Muscle layer of colon (tissue), 2 donors: ENCODE results near the gene SLC48A1.

ENCODE experiments used
- H3K27ac ChIP-seq: one replicate; pipeline ENCODE4 v1.7.0; 2013; ENCODE audit warnings: low read depth, mild to moderate bottlenecking, low read length, moderate library complexity
- H3K27me3 ChIP-seq, 2 donors: one replicate each; pipeline ENCODE4 v1.7.0; 2013; ENCODE audit warnings: low read length in 2 of 2, mild to moderate bottlenecking in 2 of 2; ENCODE audit not compliant: insufficient read depth in 2 of 2, control insufficient read depth in 1 of 2
- H3K36me3 ChIP-seq: one replicate; pipeline ENCODE4 v1.7.0; 2013; ENCODE audit warnings: mild to moderate bottlenecking, low read length; ENCODE audit not compliant: insufficient read depth
- H3K4me1 ChIP-seq: one replicate; pipeline ENCODE4 v1.7.0; 2013; ENCODE audit warnings: mild to moderate bottlenecking, low read length; ENCODE audit not compliant: insufficient read depth
- H3K4me3 ChIP-seq, 2 donors: one replicate each; pipeline ENCODE4 v1.7.0; 2013; ENCODE audit warnings: low read length in 2 of 2, low read depth in 1 of 2, mild to moderate bottlenecking in 1 of 2, moderate library complexity in 1 of 2
- H3K9ac ChIP-seq: one replicate; pipeline ENCODE4 v1.7.0; 2013; ENCODE audit warnings: low read length
- H3K9me3 ChIP-seq: one replicate; pipeline ENCODE4 v1.7.0; 2013; ENCODE audit warnings: mild to moderate bottlenecking, low read length
- donor health status: abdominal sarcoma.
- donor health status: Adenocarcinoma of cecum.

The SLC48A1 gene

DNA sequence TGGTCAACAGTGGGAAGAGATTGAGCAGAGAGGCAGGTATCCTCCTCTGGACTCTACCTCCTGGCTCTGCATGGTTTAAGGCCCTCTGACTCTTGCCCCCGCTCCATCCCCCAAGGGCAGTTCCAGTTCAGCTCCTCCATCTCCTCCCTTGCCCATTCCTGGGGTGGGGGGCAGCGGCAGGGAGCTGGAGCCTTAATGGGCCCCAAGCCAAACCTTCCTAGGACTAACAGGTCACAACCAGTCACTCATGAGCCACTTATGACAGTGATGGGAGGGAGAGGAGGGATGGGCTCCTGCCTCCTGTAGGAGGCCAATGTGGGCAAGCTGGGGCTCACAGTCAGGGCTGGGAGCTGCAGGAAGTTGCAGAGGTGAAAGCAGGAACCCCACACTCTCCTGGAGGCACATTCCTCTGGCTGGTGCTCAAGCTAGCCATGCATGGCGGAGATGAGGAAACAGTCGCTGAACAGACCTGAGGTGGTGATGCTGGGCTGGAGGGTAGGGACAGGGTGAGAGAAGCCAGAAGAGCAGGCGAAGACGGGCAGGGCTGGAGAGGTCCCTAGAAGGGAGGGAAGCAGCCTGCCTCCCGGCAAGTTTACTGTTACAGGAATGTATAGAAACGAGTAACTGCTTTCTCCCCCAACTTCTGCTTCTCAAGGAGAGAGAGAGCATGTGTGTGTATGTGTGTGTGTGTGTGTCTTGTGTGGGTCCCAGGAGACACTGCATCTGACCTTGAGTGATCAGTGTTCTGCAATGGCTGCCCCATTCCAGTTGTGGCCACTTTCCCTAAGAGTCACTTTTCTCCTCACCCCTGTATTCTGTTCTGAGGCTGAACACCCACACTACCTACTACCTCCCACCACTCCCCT lies 9.3 kb upstream of the SLC48A1 start:
- no peak overlapping the region for H3K27ac ChIP-seq
- no peak overlapping the region for H3K9ac ChIP-seq
- H3K4me1 ChIP-seq, result peaks cover 25% of the 10 kb centered on the region
- no peak overlapping the region for H3K4me3 ChIP-seq
- no peaks in the 10 kb centered on the region for H3K27me3 ChIP-seq
- H3K9me3 ChIP-seq, result no peaks in the 10 kb centered on the region
- no peaks in the 10 kb centered on the region for H3K36me3 ChIP-seq

- peaks cover 23% of the 10 kb centered on the region for H3K4me1 ChIP-seq
- no peak overlapping the region for H3K4me3 ChIP-seq
- H3K27me3 ChIP-seq, result no peaks in the 10 kb centered on the region
- H3K27ac ChIP-seq, result no peak overlapping the region
- H3K9me3 ChIP-seq, result no peaks in the 10 kb centered on the region
- H3K36me3 ChIP-seq, result no peaks in the 10 kb centered on the region
- H3K9ac ChIP-seq, result no peak overlapping the region
These were observed 6.4 kb upstream of the SLC48A1 start for GRCh38 chr12:47766502-47767215.

DNA sequence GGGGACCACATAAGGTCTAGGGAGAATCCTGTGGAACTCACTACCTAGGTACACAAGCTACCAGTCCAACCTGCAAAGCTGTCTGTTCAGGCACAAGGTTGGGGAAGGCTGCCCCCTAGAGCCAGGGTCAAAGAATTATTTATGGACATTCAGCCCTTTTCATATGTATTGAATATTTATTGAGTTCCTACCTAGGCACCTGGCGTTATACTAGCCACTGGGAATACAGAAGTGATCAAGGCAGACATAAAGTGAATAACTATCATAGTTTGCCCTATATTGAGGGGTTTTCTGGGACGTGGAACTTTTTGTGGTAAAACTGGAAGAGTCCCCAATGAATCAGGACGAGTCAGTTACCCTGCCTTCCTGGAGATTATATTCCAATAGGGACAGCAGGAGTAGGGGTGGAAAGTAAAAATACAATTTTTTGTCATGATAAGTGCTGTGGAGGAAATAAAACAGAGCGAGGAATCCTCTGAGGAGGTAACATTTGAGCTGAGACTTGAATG lies 5.8 kb upstream of the SLC48A1 start:
- H3K9ac ChIP-seq, result no peak overlapping the region
- H3K4me1 ChIP-seq, result peaks cover 24% of the 10 kb centered on the region
- no peaks in the 10 kb centered on the region for H3K27me3 ChIP-seq
- H3K4me3 ChIP-seq, result no peak overlapping the region
- no peak overlapping the region for H3K27ac ChIP-seq
- H3K36me3 ChIP-seq, result no peaks in the 10 kb centered on the region
- H3K9me3 ChIP-seq, result no peaks in the 10 kb centered on the region

DNA sequence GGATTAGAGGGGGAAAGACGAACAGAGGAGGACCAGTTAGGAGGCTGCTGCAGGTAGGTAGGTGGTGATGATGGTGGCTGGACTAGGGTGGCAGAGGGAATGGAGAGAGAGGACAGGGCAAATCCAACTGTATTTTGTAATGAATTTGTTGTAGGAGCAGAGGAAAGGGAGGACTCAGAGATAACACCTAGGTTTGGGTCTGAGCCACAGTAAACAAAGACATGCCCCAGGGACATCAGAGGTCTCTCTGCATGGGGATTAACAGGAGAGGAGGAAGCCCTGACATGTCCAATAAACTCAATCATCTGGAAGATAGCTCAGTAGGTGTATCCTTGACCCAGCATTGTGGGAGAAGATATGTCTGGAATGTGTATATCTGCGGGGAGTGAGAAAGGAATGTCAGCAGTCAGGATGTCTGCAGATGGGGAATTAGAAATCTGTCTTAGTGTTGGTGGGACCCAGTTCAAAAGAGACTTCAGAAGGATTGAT lies 4.7 kb upstream of the SLC48A1 start:
- no peaks in the 10 kb centered on the region for H3K36me3 ChIP-seq
- no peaks in the 10 kb centered on the region for H3K9me3 ChIP-seq
- H3K27ac ChIP-seq, result no peak overlapping the region
- no peak overlapping the region for H3K9ac ChIP-seq
- H3K4me3 ChIP-seq, result no peak overlapping the region
- H3K4me1 ChIP-seq, result peaks cover 28% of the 10 kb centered on the region
- H3K27me3 ChIP-seq, result no peaks in the 10 kb centered on the region

DNA sequence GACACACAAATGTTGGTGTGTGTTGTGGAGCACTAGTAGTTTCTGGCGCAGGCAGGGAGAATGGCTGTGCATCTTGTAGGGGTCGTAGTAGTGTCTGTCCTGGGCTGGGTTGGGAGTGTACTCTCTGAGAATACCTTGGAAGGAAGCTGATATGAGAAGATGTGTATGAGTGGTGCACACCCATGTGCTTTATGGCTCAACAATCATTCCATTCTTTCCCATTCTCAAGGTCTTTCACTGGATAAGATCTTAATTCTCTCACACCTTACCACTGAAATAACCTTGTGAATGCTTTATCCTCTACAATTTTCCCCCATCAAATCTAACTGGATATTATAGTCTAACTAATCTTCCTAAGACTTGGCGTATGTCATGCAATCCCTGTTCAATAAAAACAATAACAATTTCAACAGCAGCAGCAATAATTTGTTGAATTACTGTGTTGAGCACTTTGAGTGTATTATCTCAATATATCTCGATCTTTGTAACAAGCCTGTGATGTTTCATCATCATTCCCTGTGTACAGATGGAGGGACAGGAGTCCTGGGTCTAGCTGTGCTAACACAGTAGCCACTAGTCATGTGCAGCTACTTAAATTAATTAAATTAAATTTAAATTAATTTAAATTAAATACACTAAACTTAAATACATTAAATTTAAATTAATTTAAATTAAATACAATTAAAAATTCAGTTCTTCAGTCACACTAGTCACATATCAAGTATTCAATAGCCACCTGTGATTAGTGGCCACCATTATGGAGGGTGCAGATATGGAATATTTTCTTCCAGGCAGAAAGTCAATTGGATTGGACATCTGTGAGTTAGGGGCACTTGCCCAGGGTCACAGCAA lies 3.6 kb upstream of the SLC48A1 start:
- no peak overlapping the region for H3K27ac ChIP-seq
- H3K36me3 ChIP-seq, result no peaks in the 10 kb centered on the region
- H3K4me3 ChIP-seq, result no peak overlapping the region
- no peaks in the 10 kb centered on the region for H3K9me3 ChIP-seq
- no peaks in the 10 kb centered on the region for H3K27me3 ChIP-seq
- no peak overlapping the region for H3K9ac ChIP-seq
- H3K4me1 ChIP-seq, result peaks cover 31% of the 10 kb centered on the region

- no peak overlapping the region for H3K9ac ChIP-seq
- H3K4me1 ChIP-seq, result peaks cover 38% of the 10 kb centered on the region
- H3K27ac ChIP-seq, result no peak overlapping the region
- no peaks in the 10 kb centered on the region for H3K9me3 ChIP-seq
- no peaks in the 10 kb centered on the region for H3K36me3 ChIP-seq
- no peak overlapping the region for H3K4me3 ChIP-seq
- no peaks in the 10 kb centered on the region for H3K27me3 ChIP-seq
These were observed 2.8 kb upstream of the SLC48A1 start for GRCh38 chr12:47770086-47770726.

- no peak overlapping the region for H3K9ac ChIP-seq
- H3K9me3 ChIP-seq, result no peaks in the 10 kb centered on the region
- H3K27me3 ChIP-seq, result no peaks in the 10 kb centered on the region
- H3K4me1 ChIP-seq, result peaks cover 38% of the 10 kb centered on the region
- H3K4me3 ChIP-seq, result no peak overlapping the region
- H3K36me3 ChIP-seq, result no peaks in the 10 kb centered on the region
- no peak overlapping the region for H3K27ac ChIP-seq
These were observed 1.7 kb upstream of the SLC48A1 start for GRCh38 chr12:47771304-47771703.

GRCh38 chr12:47772094-47772660 lies 861 bp upstream of the SLC48A1 start:
- H3K27me3 ChIP-seq, result no peaks in the 10 kb centered on the region
- no peak overlapping the region for H3K9ac ChIP-seq
- peak overlapping the region in 1 of 2 donors; percentile 29 for H3K4me3 ChIP-seq
- peaks cover 44% of the 10 kb centered on the region for H3K4me1 ChIP-seq
- H3K9me3 ChIP-seq, result no peaks in the 10 kb centered on the region
- no peak overlapping the region for H3K27ac ChIP-seq
- H3K36me3 ChIP-seq, result no peaks in the 10 kb centered on the region

- no peak overlapping the region for H3K9ac ChIP-seq
- peak overlapping the region; percentile 62 for H3K27ac ChIP-seq
- H3K4me1 ChIP-seq, result peaks cover 48% of the 10 kb centered on the region
- H3K27me3 ChIP-seq, result no peaks in the 10 kb centered on the region
- H3K36me3 ChIP-seq, result no peaks in the 10 kb centered on the region
- peak overlapping the region; percentile 29 to 30 for H3K4me3 ChIP-seq
- no peaks in the 10 kb centered on the region for H3K9me3 ChIP-seq
These were observed 338 bp upstream of the SLC48A1 start for GRCh38 chr12:47772738-47773061.

GRCh38 chr12:47773858-47774580 lies 981 bp downstream of the SLC48A1 start:
- H3K36me3 ChIP-seq, result no peaks in the 10 kb centered on the region
- no peaks in the 10 kb centered on the region for H3K27me3 ChIP-seq
- H3K4me3 ChIP-seq, result peak overlapping the region; percentile 64 to 81
- peak overlapping the region; percentile 64 for H3K27ac ChIP-seq
- H3K4me1 ChIP-seq, result peaks cover 59% of the 10 kb centered on the region
- H3K9me3 ChIP-seq, result no peaks in the 10 kb centered on the region
- H3K9ac ChIP-seq, result peak overlapping the region; percentile 11
